ENCODE results near the gene AEBP2.
"Not testable (repeated sequence)": the region's sequence is repeated elsewhere in the genome, so short reads cannot be mapped to it uniquely, and the experiment has no call there.

AEBP2 gene

DNA sequence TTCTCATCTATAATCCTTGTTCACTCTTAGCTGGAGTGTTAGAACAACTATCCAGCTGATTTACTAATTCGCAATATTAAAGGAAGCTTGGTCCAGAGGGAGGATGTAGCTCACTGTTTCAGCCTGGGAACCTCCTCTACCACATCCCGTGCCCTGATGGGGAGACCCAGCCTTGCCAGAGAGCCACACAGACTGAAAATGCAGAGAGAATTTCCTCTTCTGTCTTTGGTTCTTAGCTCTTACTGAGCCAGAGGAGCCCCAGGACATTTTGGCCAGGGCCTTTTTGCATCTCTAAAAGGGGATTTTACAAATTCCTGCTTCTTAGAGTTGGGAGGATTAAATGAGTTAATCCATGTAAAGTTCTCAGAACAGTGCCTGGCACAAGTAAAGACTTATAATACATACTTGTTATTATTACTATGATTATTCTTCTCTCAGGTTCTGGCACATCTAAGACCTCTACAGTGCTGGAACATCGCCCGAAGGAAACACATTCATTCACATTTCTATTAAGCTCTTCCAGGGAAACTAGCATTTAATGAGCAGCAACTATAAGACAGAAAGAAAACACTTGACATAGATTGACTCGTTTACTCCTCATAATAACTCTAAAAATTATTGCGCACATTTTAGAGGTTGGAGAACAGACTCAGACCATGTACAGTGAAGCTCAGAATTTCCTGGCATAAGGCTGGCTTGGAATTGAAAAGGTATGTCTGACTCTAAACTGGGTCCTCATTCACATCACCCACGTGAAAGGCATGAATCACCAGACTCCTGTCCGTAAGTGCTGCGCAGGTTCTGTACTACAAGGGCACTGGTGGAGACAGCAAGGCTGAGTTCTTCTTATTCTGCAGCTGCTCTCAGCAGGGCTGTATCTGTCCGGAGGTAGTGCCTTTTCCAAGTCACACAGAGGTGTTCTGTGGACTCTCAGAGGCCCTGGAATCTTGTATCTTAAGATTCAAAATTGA, 27.8 kb upstream of the AEBP2 start:
- POLR2A ChIA-PET (ENCODE audit: low non-redundant PET) = no interaction called here
- no peak for TF ChIP-seq CTCF (conservative IDR thresholded peaks at IDR 0.05; ENCODE audit: low read depth)
- no peak for DNase-seq (ENCODE audit: low spot score)
- CTCF ChIA-PET = interaction anchor here (0.6 kb wide), 1 partner anchor 31 kb away, joined by 3 read pairs; no protein-coding TSS in a partner anchor
- H3K27ac ChIP-seq = no peak overlapping the region

DNA sequence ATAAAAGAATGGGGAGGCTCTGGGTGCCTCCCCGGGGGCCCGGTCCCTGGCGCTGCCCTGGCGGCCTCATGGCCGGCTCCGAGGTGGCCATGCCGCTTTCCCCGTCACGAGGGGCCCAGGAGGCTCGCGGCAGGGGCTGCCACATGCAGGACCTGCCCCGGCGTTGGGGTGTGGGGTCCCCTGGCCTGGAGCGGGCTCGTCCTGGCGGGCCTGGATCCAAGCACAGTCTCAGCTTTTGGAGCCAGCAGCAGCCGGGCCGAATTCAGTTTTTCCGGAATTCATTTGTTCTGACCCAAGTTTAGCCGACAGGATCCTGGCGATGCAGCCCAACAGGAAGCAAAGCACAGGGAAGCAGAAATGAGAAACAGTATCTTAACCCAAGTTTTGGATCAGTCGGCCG, 26.4 kb upstream of the AEBP2 start:
- TF ChIP-seq CTCF (conservative IDR thresholded peaks at IDR 0.05; ENCODE audit: low read depth) = no peak
- ChIA-PET POLR2A (ENCODE audit: low non-redundant PET) (no interaction called here), CTCF (no interaction called here)
- no peak overlapping the region for H3K27ac ChIP-seq
- no peak for DNase-seq (ENCODE audit: low spot score)

- DNase-seq (ENCODE audit: low spot score); POLR2A ChIA-PET (ENCODE audit: low non-redundant PET); H3K27ac ChIP-seq; CTCF ChIA-PET: not testable (repeated sequence)
Observed at GRCh38 chr12:19413582-19413981, 25.7 kb upstream of the AEBP2 start.

GRCh38 chr12:19415563-19415962, 23.7 kb upstream of the AEBP2 start:
- POLR2A ChIA-PET (ENCODE audit: low non-redundant PET) = no interaction called here
- TF ChIP-seq CTCF (conservative IDR thresholded peaks at IDR 0.05; ENCODE audit: low read depth) = no peak
- no peak overlapping the region for H3K27ac ChIP-seq
- no peak for DNase-seq (ENCODE audit: low spot score)
- CTCF ChIA-PET = interaction anchor here (0.6 kb wide), 1 partner anchor 209 kb away, joined by 3 read pairs; no protein-coding TSS in a partner anchor

GRCh38 chr12:19419086-19419485, 20.2 kb upstream of the AEBP2 start:
- no peak overlapping the region for H3K27ac ChIP-seq
- no peak for DNase-seq (ENCODE audit: low spot score)
- POLR2A ChIA-PET (ENCODE audit: low non-redundant PET) = no interaction called here
- no peak for TF ChIP-seq CTCF (conservative IDR thresholded peaks at IDR 0.05; ENCODE audit: low read depth)
- CTCF ChIA-PET = no interaction called here

DNA sequence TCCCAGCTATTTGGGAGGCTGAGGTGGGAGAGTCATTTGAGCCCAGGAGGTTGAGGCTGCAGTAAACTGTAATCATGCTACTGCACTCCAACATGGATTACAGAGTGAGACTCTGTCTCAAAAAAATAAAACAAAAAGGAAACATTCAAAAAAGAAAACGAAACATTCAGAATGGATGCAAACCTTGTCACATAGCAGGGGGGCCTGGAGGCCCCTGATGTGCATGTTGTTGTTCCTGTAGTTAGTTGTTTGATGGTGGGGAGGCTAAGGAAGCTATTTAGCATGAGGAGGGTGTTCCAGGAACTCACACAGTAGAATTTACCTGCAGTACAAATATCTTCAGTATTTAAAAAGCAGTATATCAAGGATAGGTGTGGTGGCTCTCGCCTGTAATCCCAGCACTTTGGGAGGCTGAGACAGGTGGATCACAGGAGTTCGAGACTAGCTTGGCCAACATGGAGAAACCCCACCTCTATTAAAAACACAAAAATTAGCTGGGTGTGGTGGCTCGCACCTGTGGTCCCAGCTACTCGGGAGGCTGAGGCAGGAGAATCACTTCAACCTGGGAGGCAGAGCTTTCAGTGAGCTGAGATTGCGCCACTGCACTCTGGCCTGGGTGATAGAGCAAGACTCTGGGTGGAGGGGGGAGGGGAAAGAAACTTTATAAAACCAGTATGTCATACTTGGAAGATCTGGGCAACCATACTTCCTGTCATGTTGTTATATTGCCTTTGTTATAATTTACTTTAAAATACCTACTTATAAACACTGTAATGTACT, 17.6 kb upstream of the AEBP2 start:
- DNase-seq (ENCODE audit: low spot score) = no peak
- ChIA-PET CTCF (interaction anchor here (0.6 kb wide), 1 partner anchor 813 kb away, joined by 3 read pairs; no protein-coding TSS in a partner anchor), POLR2A (ENCODE audit: low non-redundant PET) (no interaction called here)
- no peak for TF ChIP-seq CTCF (conservative IDR thresholded peaks at IDR 0.05; ENCODE audit: low read depth)
- no peak overlapping the region for H3K27ac ChIP-seq

Measured in RWPE1 (cell line).